GM10248 (cell line): ENCODE results near the gene SNTG2.

Source experiments
- CTCF ChIA-PET: fragments of 300-600 bp; sonication (Branson Sonifier 250); formaldehyde crosslinking; extraction: SDS; loops from one replicate; lab custom pipeline; 2021; ENCODE audit warnings: antibody characterized with exemption; lab: Yijun Ruan, JAX
- POLR2A ChIA-PET: fragments of 350-650 bp; sonication (Branson Sonifier 250); formaldehyde crosslinking; extraction: SDS; loops from one replicate; lab custom pipeline; 2020; ENCODE audit warnings: antibody characterized with exemption; lab: Yijun Ruan, JAX
- DNase-seq: peaks from one replicate; pipeline ENCODE4 v3.0.0; 2012; ENCODE audit errors: extremely low spot score
- CTCF ChIP-seq: IDR thresholded peaks from 2 replicates; pipeline ENCODE4 v1.5.1; 2012; ENCODE audit warnings: mild to moderate bottlenecking, low read depth; ENCODE audit errors: extremely low read depth, missing control alignments, control extremely low read depth

SNTG2 gene

GRCh38 chr2:1205853-1206252 is 255.2 kb downstream of the SNTG2 start:
- no peak for TF ChIP-seq CTCF
- ChIA-PET CTCF (interaction anchor here (1.1 to 1.5 kb wide), 2 partner anchors 9 to 95 kb away, joined by 3 read pairs; no protein-coding TSS in a partner anchor), POLR2A (no interaction called here)
- DNase-seq, result no peak

- TF ChIP-seq CTCF, result no peak
- POLR2A ChIA-PET, result no interaction called here
- no peak for DNase-seq
- CTCF ChIA-PET, result no interaction called here
Measured at GRCh38 chr2:1207962-1208510, 257.4 kb downstream of the SNTG2 start.

- ChIA-PET POLR2A (no interaction called here), CTCF (no interaction called here)
Measured at GRCh38 chr2:1208522-1208921, 257.9 kb downstream of the SNTG2 start.

GRCh38 chr2:1209246-1209645 is 258.6 kb downstream of the SNTG2 start:
- POLR2A ChIA-PET, result no interaction called here
- CTCF ChIA-PET, result no interaction called here
- no peak for DNase-seq
- TF ChIP-seq CTCF, result no peak

More at GRCh38 chr2:1208522-1208921, 257.9 kb downstream of the SNTG2 start:
- DNase-seq, result no peak
- no peak for TF ChIP-seq CTCF

- no peak for DNase-seq
- ChIA-PET CTCF (no interaction called here), POLR2A (no interaction called here)
- TF ChIP-seq CTCF, result no peak
Measured at GRCh38 chr2:1209761-1210160, 259.1 kb downstream of the SNTG2 start.

GRCh38 chr2:1210352-1210751 is 259.7 kb downstream of the SNTG2 start:
- no peak for DNase-seq
- POLR2A ChIA-PET, result no interaction called here
- no peak for TF ChIP-seq CTCF

More at GRCh38 chr2:1210352-1210751, 259.7 kb downstream of the SNTG2 start:
- CTCF ChIA-PET, result no interaction called here
